Vagina (tissue), 2 donors: Measurements from ENCODE around the gene TAGLN2. TPM values are rescaled to one million over a fixed set of nuclear protein-coding genes. Genes with fewer than 3 reads are reported as not detected.
"Not testable (repeated sequence)": the region's sequence is repeated elsewhere in the genome, so short reads cannot be mapped to it uniquely, and the experiment has no call there.

ENCODE experiments used
- DNase-seq, 2 donors: peaks; one replicate each; pipeline ENCODE4 v3.0.0-alpha.2; 2017; ENCODE audit errors: extremely low spot score in 2 of 2
- H3K27ac ChIP-seq: fragments of 200-600 bp; sonication (generic); one replicate; pipeline ENCODE4 v1.5.1; 2019
- H3K27me3 ChIP-seq: fragments of 200-600 bp; sonication (generic); one replicate; pipeline ENCODE4 v1.5.1; 2019
- H3K36me3 ChIP-seq, 2 donors: fragments of 200-600 bp; sonication (generic); one replicate each; pipeline ENCODE4 v1.5.1; 2017 to 2019
- H3K4me1 ChIP-seq: fragments of 200-600 bp; sonication (generic); one replicate; pipeline ENCODE4 v1.5.1; 2019
- H3K4me3 ChIP-seq, 2 donors: fragments of 200-600 bp; sonication (generic); 1 replicate in 1 of 2; 2 replicates in 1 of 2; pipeline ENCODE4 v1.5.1; 2016 to 2019
- H3K9me3 ChIP-seq: fragments of 200-600 bp; sonication (generic); one replicate; pipeline ENCODE4 v1.5.1; 2019
- POLR2A ChIP-seq, 2 donors: fragments of 450-650 bp; IDR thresholded peaks; one replicate each; pipeline ENCODE4 v1.6.1; 2017; ENCODE audit warnings: antibody characterized with exemption in 2 of 2, mild to moderate bottlenecking in 2 of 2, moderate library complexity in 2 of 2
- POLR2AphosphoS5 ChIP-seq, 2 donors: sonication (generic); formaldehyde crosslinking; IDR thresholded peaks; one replicate each; pipeline ENCODE4 v1.9.0; 2017; ENCODE audit warnings: antibody characterized with exemption in 2 of 2, mild to moderate bottlenecking in 2 of 2, low read depth in 1 of 2; ENCODE audit not compliant: insufficient read depth in 1 of 2
- intact Hi-C: fragments of 100-400 bp; cut with DNase I; formaldehyde crosslinking; loops from one replicate; pipeline ENCODE4 v1.15.1; 2023
- total RNA-seq: library from RNA; depleted of rRNA; stranded (reverse); fragments of >200 nt; gene quantifications from one replicate; pipeline ENCODE4 v1.2.3, GENCODE V29; 2016
- TF ChIP-seq, protein P1 (sequence below), 3 experiments: fragments of 450-650 bp in 2 of 3; fragments of 200-600 bp in 1 of 3; sonication (generic) in 1 of 3; IDR thresholded peaks; one replicate each; pipeline ENCODE4 v1.5.1; 2017 to 2019; ENCODE audit warnings: antibody characterized with exemption in 3 of 3, mild to moderate bottlenecking in 2 of 3, moderate library complexity in 2 of 3

TAGLN2 gene
- total RNA-seq, 1 donor from 2014 or later = 290 TPM

GRCh38 chr1:159911326-159912070 is 13.8 kb downstream of the TAGLN2 start:
- TF ChIP-seq, protein P1, sequence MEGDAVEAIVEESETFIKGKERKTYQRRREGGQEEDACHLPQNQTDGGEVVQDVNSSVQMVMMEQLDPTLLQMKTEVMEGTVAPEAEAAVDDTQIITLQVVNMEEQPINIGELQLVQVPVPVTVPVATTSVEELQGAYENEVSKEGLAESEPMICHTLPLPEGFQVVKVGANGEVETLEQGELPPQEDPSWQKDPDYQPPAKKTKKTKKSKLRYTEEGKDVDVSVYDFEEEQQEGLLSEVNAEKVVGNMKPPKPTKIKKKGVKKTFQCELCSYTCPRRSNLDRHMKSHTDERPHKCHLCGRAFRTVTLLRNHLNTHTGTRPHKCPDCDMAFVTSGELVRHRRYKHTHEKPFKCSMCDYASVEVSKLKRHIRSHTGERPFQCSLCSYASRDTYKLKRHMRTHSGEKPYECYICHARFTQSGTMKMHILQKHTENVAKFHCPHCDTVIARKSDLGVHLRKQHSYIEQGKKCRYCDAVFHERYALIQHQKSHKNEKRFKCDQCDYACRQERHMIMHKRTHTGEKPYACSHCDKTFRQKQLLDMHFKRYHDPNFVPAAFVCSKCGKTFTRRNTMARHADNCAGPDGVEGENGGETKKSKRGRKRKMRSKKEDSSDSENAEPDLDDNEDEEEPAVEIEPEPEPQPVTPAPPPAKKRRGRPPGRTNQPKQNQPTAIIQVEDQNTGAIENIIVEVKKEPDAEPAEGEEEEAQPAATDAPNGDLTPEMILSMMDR (IDR thresholded peaks at IDR 0.05) = no peak
- TF ChIP-seq POLR2AphosphoS5 (IDR thresholded peaks at IDR 0.05; ENCODE audit: insufficient read depth in 1 of 2, low read depth in 1 of 2) (no peak), POLR2A (IDR thresholded peaks at IDR 0.05) (no peak)
- Histone ChIP-seq H3K4me3 (no peak overlapping the region), H3K36me3 (no peaks in the 10 kb centered on the region), H3K9me3 (no peaks in the 10 kb centered on the region), H3K27me3 (no peaks in the 10 kb centered on the region), H3K4me1 (peaks cover 35% of the 10 kb centered on the region), H3K27ac (no peak overlapping the region)
- intact Hi-C loops = no loop called here
- DNase-seq = no peak

DNA sequence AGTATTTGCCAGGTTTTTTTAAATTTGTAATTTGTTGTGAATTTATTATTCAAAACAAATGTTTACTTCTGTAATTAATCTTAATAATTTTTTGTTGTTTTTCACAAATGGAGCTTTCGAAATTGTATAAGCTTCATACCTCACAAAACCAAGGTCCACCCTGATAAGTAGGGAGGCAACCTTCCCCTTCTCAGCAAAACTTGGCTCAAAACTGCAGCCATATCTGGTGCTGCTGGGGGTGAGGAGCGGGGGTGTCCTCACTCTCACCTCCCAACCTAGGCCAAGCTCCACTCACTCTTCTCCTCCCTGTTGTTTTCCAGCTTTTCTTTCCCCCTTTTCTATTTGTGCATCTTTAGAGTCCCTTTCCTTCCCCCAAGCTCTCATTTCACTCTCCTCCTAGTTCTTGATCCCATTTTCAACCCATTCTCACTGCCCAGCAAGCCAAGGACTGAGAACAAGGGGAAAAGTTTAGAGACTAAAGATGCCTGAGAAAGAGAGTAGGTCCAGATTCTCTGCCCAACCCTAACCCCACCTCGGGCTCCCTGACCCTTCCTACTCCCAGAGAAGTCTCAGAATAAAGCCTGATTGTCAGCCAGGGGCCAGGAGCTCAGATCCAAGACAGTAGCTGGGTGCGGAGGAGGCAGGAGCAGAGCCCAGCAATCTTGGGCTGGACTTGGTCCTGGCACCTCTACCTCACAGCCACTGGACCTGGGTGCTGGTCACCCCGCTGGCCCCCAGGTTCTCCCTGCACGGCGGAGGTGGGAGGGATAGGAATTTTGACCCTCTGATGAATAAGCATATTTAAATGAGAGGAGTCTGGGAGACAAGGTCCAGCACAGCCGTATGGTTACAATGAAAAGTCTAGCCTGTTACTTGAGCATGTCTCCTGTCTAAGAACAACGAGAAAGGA is 17.0 kb downstream of the TAGLN2 start:
- intact Hi-C loops = no loop called here
- Histone ChIP-seq H3K4me3 (no peak overlapping the region), H3K4me1 (peaks cover 19% of the 10 kb centered on the region), H3K27ac (no peak overlapping the region), H3K27me3 (no peaks in the 10 kb centered on the region), H3K36me3 (no peaks in the 10 kb centered on the region), H3K9me3 (no peaks in the 10 kb centered on the region)
- no peak for DNase-seq
- TF ChIP-seq POLR2AphosphoS5 (IDR thresholded peaks at IDR 0.05; ENCODE audit: insufficient read depth in 1 of 2, low read depth in 1 of 2) (no peak), POLR2A (IDR thresholded peaks at IDR 0.05) (no peak)
- TF ChIP-seq, protein P1 (IDR thresholded peaks at IDR 0.05) = no peak

GRCh38 chr1:159906960-159907359 is 18.3 kb downstream of the TAGLN2 start:
- Histone ChIP-seq H3K27ac (no peak overlapping the region), H3K4me1 (peaks cover 18% of the 10 kb centered on the region), H3K4me3 (no peak overlapping the region), H3K9me3 (no peaks in the 10 kb centered on the region), H3K27me3 (no peaks in the 10 kb centered on the region), H3K36me3 (no peaks in the 10 kb centered on the region)
- DNase-seq = no peak
- no peak for TF ChIP-seq POLR2A (IDR thresholded peaks at IDR 0.05)
- no peak for TF ChIP-seq POLR2AphosphoS5 (IDR thresholded peaks at IDR 0.05; ENCODE audit: insufficient read depth in 1 of 2, low read depth in 1 of 2)
- TF ChIP-seq, protein P1 (IDR thresholded peaks at IDR 0.05) = no peak
- intact Hi-C loops = no loop called here

DNA sequence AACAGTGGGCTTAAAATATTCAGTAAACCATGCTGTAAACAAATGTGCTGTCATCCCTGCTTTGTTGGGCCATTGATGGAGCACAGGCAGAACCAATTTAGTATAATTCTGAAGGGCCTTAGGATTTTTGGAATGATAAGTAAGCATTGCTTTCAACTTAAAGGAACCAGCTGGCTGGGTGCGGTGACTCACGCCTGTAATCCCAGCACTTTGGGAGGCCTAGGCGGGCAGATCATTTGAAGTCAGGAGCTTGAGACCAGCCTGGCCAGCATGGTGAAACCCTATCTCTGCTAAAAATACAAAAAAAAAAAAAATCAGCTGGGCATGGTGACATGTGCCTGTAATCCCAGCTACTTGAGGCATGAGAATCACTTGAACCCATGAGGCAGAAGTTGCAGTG is 21.3 kb downstream of the TAGLN2 start:
- H3K4me1 ChIP-seq = peaks cover 23% of the 10 kb centered on the region
- DNase-seq, H3K27ac ChIP-seq, H3K9me3 ChIP-seq, H3K36me3 ChIP-seq, intact Hi-C loops, H3K27me3 ChIP-seq, H3K4me3 ChIP-seq: not testable (repeated sequence)

GRCh38 chr1:159902541-159902940 is 22.8 kb downstream of the TAGLN2 start:
- Histone ChIP-seq H3K4me3 (no peak overlapping the region), H3K27ac (no peak overlapping the region), H3K9me3 (no peaks in the 10 kb centered on the region), H3K36me3 (no peaks in the 10 kb centered on the region), H3K27me3 (no peaks in the 10 kb centered on the region), H3K4me1 (peaks cover 23% of the 10 kb centered on the region)
- no peak for DNase-seq
- intact Hi-C loops = no loop called here
- TF ChIP-seq POLR2AphosphoS5 (IDR thresholded peaks at IDR 0.05; ENCODE audit: insufficient read depth in 1 of 2, low read depth in 1 of 2) (no peak), POLR2A (IDR thresholded peaks at IDR 0.05) (no peak)
- TF ChIP-seq, protein P1 (IDR thresholded peaks at IDR 0.05) = no peak
